GM23338 (cell line): ENCODE data around the gene MLXIPL. TPM values are rescaled to one million over a fixed set of nuclear protein-coding genes. Genes with fewer than 3 reads are reported as not detected.

Experiments used
- ATAC-seq: fragments of 200-7000 bp; cut with Tn5 transposase; 3 replicates; pipeline ENCODE4 v1.9.1; 2020
- DNase-seq: peaks from one replicate; pipeline ENCODE4 v3.0.0-alpha.2; 2015; ENCODE audit warnings: low spot score
- H2AFZ ChIP-seq: fragments of 200-600 bp; sonication (generic); 2 replicates; pipeline ENCODE4 v1.8.0; 2016; ENCODE audit warnings: antibody characterized with exemption, mild to moderate bottlenecking, moderate library complexity
- H3F3A ChIP-seq: fragments of 200-600 bp; sonication (generic); replicated peaks from 2 replicates; pipeline ENCODE4 v1.8.0; 2017; ENCODE audit warnings: antibody characterized with exemption, mixed run types, low read depth
- H3K27ac ChIP-seq: fragments of 200-600 bp; sonication (generic); 2 replicates; pipeline ENCODE4 v1.6.1; 2016; ENCODE audit warnings: low read depth
- H3K27me3 ChIP-seq: fragments of 200-600 bp; sonication (generic); 2 replicates; pipeline ENCODE4 v1.8.0; 2016; ENCODE audit warnings: mild to moderate bottlenecking, mixed run types, moderate library complexity; ENCODE audit not compliant: insufficient read depth
- H3K36me3 ChIP-seq: fragments of 200-600 bp; sonication (generic); 2 replicates; pipeline ENCODE4 v1.8.0; 2016; ENCODE audit warnings: mild to moderate bottlenecking; ENCODE audit not compliant: insufficient read depth
- H3K4me1 ChIP-seq: fragments of 200-600 bp; sonication (generic); 2 replicates; pipeline ENCODE4 v1.8.0; 2016; ENCODE audit warnings: mild to moderate bottlenecking, moderate library complexity; ENCODE audit not compliant: insufficient read depth
- H3K4me2 ChIP-seq: fragments of 200-600 bp; sonication (generic); 2 replicates; pipeline ENCODE4 v1.7.1; 2017; ENCODE audit warnings: mixed run types
- H3K4me3 ChIP-seq: fragments of 200-600 bp; sonication (generic); 2 replicates; pipeline ENCODE4 v1.6.1; 2016; ENCODE audit warnings: mixed run types
- H3K79me2 ChIP-seq: fragments of 200-600 bp; sonication (generic); replicated peaks from 2 replicates; pipeline ENCODE4 v1.8.0; 2017; ENCODE audit warnings: mild to moderate bottlenecking; ENCODE audit not compliant: insufficient read depth
- H3K9me2 ChIP-seq: fragments of 200-600 bp; sonication (generic); 2 replicates; pipeline ENCODE4 v1.8.0; 2017; ENCODE audit not compliant: insufficient read depth
- H4K20me1 ChIP-seq: fragments of 200-600 bp; sonication (generic); replicated peaks from 2 replicates; pipeline ENCODE4 v1.8.0; 2017; ENCODE audit warnings: mild to moderate bottlenecking; ENCODE audit not compliant: insufficient read depth
- H3K27ac Mint-ChIP-seq: 2 replicates; pipeline ENCODE4 v1.8.0; 2020; ENCODE audit warnings: inconsistent platforms, mild to moderate bottlenecking, moderate library complexity, mixed read lengths
- H3K27me3 Mint-ChIP-seq: 3 replicates; pipeline ENCODE4 v1.8.0; 2022; ENCODE audit warnings: low read depth, mild to moderate bottlenecking, moderate library complexity, mixed read lengths, inconsistent platforms; ENCODE audit not compliant: insufficient read depth, poor library complexity
- H3K36me3 Mint-ChIP-seq: 3 replicates; pipeline ENCODE4 v1.8.0; 2021; ENCODE audit warnings: low read depth, mild to moderate bottlenecking, inconsistent platforms, moderate library complexity, mixed read lengths
- H3K4me1 Mint-ChIP-seq: 3 replicates; pipeline ENCODE4 v1.8.0; 2020; ENCODE audit warnings: mild to moderate bottlenecking, inconsistent platforms, mixed read lengths
- H3K4me3 Mint-ChIP-seq: 3 replicates; pipeline ENCODE4 v1.8.0; 2021; ENCODE audit warnings: moderate library complexity, mild to moderate bottlenecking, inconsistent platforms, mixed read lengths
- H3K9me3 Mint-ChIP-seq: 3 replicates; pipeline ENCODE4 v1.8.0; 2020; ENCODE audit warnings: moderate library complexity, mild to moderate bottlenecking, inconsistent platforms, mixed read lengths
- CREB1 ChIP-seq: fragments of 250-450 bp; sonication (Bioruptor Pico); IDR thresholded peaks from 2 replicates; pipeline ENCODE4 v1.5.0; 2020; ENCODE audit warnings: low read depth, mild to moderate bottlenecking, moderate library complexity
- CTCF ChIP-seq, 2 experiments: fragments of 200-600 bp in 1 of 2; sonication (generic) in 1 of 2; conservative IDR thresholded peaks; 2 replicates each; pipeline versions ENCODE4 v1.5.1 to v1.6.1; 2016 to 2017; ENCODE audit warnings: antibody characterized with exemption in 2 of 2, low read depth in 2 of 2, mild to moderate bottlenecking in 2 of 2, moderate library complexity in 1 of 2
- ETS1 ChIP-seq: IDR thresholded peaks from 2 replicates; pipeline ENCODE4 v1.6.1; 2016; ENCODE audit warnings: antibody characterized with exemption
- EZH2 ChIP-seq: fragments of 200-600 bp; sonication (generic); IDR thresholded peaks from one replicate; pipeline ENCODE4 v1.8.0; 2017; ENCODE audit warnings: antibody characterized with exemption, mild to moderate bottlenecking, low read depth; ENCODE audit not compliant: unreplicated experiment
- EZH2phosphoT487 ChIP-seq: fragments of 200-600 bp; sonication (generic); IDR thresholded peaks from one replicate; pipeline ENCODE4 v1.8.1; 2018; ENCODE audit warnings: antibody characterized with exemption; ENCODE audit not compliant: unreplicated experiment
- JUNB ChIP-seq: IDR thresholded peaks from one replicate; pipeline ENCODE4 v1.6.1; 2016; ENCODE audit warnings: antibody characterized with exemption; ENCODE audit not compliant: unreplicated experiment
- NANOG ChIP-seq: IDR thresholded peaks from 2 replicates; pipeline ENCODE4 v1.6.1; 2016; ENCODE audit warnings: antibody characterized with exemption, borderline replicate concordance
- POLR2AphosphoS5 ChIP-seq: IDR thresholded peaks from 2 replicates; pipeline ENCODE4 v1.6.1; 2016; ENCODE audit warnings: antibody characterized with exemption, low read depth
- REST ChIP-seq: IDR thresholded peaks from one replicate; pipeline ENCODE4 v1.6.1; 2018; ENCODE audit warnings: antibody characterized with exemption; ENCODE audit not compliant: unreplicated experiment
- STAT1 ChIP-seq: IDR thresholded peaks from one replicate; pipeline ENCODE4 v1.6.1; 2016; ENCODE audit warnings: antibody characterized with exemption; ENCODE audit not compliant: unreplicated experiment
- ZNF114 ChIP-seq: fragments of 250-450 bp; sonication (Bioruptor Pico); IDR thresholded peaks from 2 replicates; pipeline ENCODE4 v1.5.0; 2020; ENCODE audit warnings: mild to moderate bottlenecking, moderate library complexity
- ZNF331 ChIP-seq: fragments of 250-450 bp; sonication (Bioruptor Pico); IDR thresholded peaks from 2 replicates; pipeline ENCODE4 v1.5.0; 2020; ENCODE audit warnings: low read depth, mild to moderate bottlenecking, moderate library complexity
- ZNF462 ChIP-seq: fragments of 250-450 bp; sonication (Bioruptor Pico); IDR thresholded peaks from 2 replicates; pipeline ENCODE4 v1.5.0; 2020; ENCODE audit warnings: mild to moderate bottlenecking, moderate library complexity
- polyA plus RNA-seq: library from polyadenylated mRNA; unstranded; fragments of >200 nt; fragmentation: Nextera tagmentation; extraction: Ambion mirVana; gene quantifications from 2 replicates; pipeline ENCODE4 v1.2.1, GENCODE V29; 2016
- total RNA-seq: library from RNA; depleted of rRNA; stranded (reverse); fragments of >200 nt; shearing (Covaris generic); gene quantifications from 2 replicates; pipeline ENCODE4 v1.2.3, GENCODE V29; 2014

Gene MLXIPL
- total and polyA plus RNA-seq, 2 experiments from 2014 or later = 13.7 to 25.7 TPM

- Histone ChIP-seq H3F3A (no peaks in the 10 kb centered on the region), H3K9me2 (no peaks in the 10 kb centered on the region), H3K79me2 (no peaks in the 10 kb centered on the region), H3K4me3 (no peak overlapping the region), H4K20me1 (no peaks in the 10 kb centered on the region), H2AFZ (no peak overlapping the region), H3K27me3 (peaks cover 13% of the 10 kb centered on the region), H3K4me1 (0 out of 2 replicates have a peak, but pooled peaks cover 8% of the 10 kb centered on the region), H3K36me3 (no peaks in the 10 kb centered on the region), H3K4me2 (no peak overlapping the region), H3K27ac (no peak overlapping the region)
- Mint-ChIP-seq H3K27me3 (peaks cover 24% of the 10 kb centered on the region), H3K9me3 (no peaks in the 10 kb centered on the region; the same call in 2 of the 3 replicates), H3K36me3 (no peaks in the 10 kb centered on the region; the same call in 2 of the 3 replicates), H3K4me1 (peaks cover 2% of the 10 kb centered on the region; the same call in 2 of the 3 replicates), H3K27ac (no peak overlapping the region), H3K4me3 (no peak overlapping the region)
- ATAC-seq (no peak), DNase-seq (peak; percentile 66)
- TF ChIP-seq JUNB = no peak
- no peak for TF ChIP-seq ZNF114 (CRISPR knock-in tag)
- no peak for TF ChIP-seq EZH2phosphoT487
- TF ChIP-seq ZNF462 (CRISPR knock-in tag) = no peak
- TF ChIP-seq ETS1 = no peak
- no peak for TF ChIP-seq REST
- no peak for TF ChIP-seq STAT1
- no peak for TF ChIP-seq EZH2
- no peak for TF ChIP-seq CREB1 (CRISPR knock-in tag)
- no peak for TF ChIP-seq POLR2AphosphoS5
- no peak for TF ChIP-seq CTCF (conservative IDR thresholded peaks at IDR 0.05; ENCODE audit: low read depth in 2 of 2)
- TF ChIP-seq ZNF331 (CRISPR knock-in tag) = no peak
- TF ChIP-seq NANOG = no peak
Measured at GRCh38 chr7:73621168-73622063, 2.9 kb downstream of the MLXIPL start.
